ENCODE measurements around the gene HAGH. TPM values are rescaled to one million over a fixed set of nuclear protein-coding genes. Genes with fewer than 3 reads are reported as not detected.

Gene HAGH
- polyA plus RNA-seq, 1 donor from 2014 or later, result 163 TPM

- Histone ChIP-seq H3K27me3 (ENCODE audit: insufficient read depth, low read depth, low read length) (no peaks in the 10 kb centered on the region), H3K9ac (ENCODE audit: low read length) (no peak overlapping the region), H3K9me3 (ENCODE audit: low read length) (no peaks in the 10 kb centered on the region), H4K20me1 (ENCODE audit: insufficient read depth) (no peaks in the 10 kb centered on the region), H3F3A (ENCODE audit: insufficient read depth, low read length, poor library complexity, severe bottlenecking) (no peaks in the 10 kb centered on the region), H3K27ac (ENCODE audit: low read length) (no peak overlapping the region), H3K4me3 (ENCODE audit: low read length) (no peak overlapping the region), H3K36me3 (ENCODE audit: insufficient read depth, low read length) (no peaks in the 10 kb centered on the region), H3K4me2 (ENCODE audit: low read length) (no peak overlapping the region), H3K9me2 (ENCODE audit: insufficient read depth, low read length) (no peaks in the 10 kb centered on the region), H2AFZ (ENCODE audit: low read depth, low read length) (no peak overlapping the region), H3K79me2 (replicated peaks; ENCODE audit: insufficient read depth, low read length) (no peaks in the 10 kb centered on the region)
- TF ChIP-seq REST (IDR thresholded peaks at IDR 0.05; ENCODE audit: borderline replicate concordance) (no peak), RAD21 (conservative IDR thresholded peaks at IDR 0.05) (no peak)
These were observed 60.8 kb downstream of the HAGH start for GRCh38 chr16:1765826-1766225.

GRCh38 chr16:1764971-1765370, 61.7 kb downstream of the HAGH start:
- no peak for TF ChIP-seq CTCF (IDR thresholded peaks at IDR 0.05; ENCODE audit: poor library complexity, severe bottlenecking)
- no peak for TF ChIP-seq TAF1 (IDR thresholded peaks at IDR 0.05; ENCODE audit: low read depth)
- TF ChIP-seq EZH2 (IDR thresholded peaks at IDR 0.05; ENCODE audit: borderline replicate concordance, insufficient read depth, low read length, poor library complexity, severe bottlenecking), result no peak
- no peak for TF ChIP-seq EP300 (conservative IDR thresholded peaks at IDR 0.05; ENCODE audit: poor library complexity, severe bottlenecking)
- TF ChIP-seq RAD21 (conservative IDR thresholded peaks at IDR 0.05), result no peak
- TF ChIP-seq POLR2AphosphoS5 (IDR thresholded peaks at IDR 0.05), result no peak
- no peak for TF ChIP-seq SMC3 (conservative IDR thresholded peaks at IDR 0.05; ENCODE audit: poor library complexity)
- no peak for TF ChIP-seq REST (IDR thresholded peaks at IDR 0.05; ENCODE audit: borderline replicate concordance)
- no peak for TF ChIP-seq MXI1 (conservative IDR thresholded peaks at IDR 0.05; ENCODE audit: poor library complexity, severe bottlenecking)
- Histone ChIP-seq H3K79me2 (replicated peaks; ENCODE audit: insufficient read depth, low read length) (no peaks in the 10 kb centered on the region), H3K36me3 (ENCODE audit: insufficient read depth, low read length) (no peaks in the 10 kb centered on the region)

More at GRCh38 chr16:1764971-1765370, 61.7 kb downstream of the HAGH start:
- Histone ChIP-seq H3K9ac (ENCODE audit: low read length) (no peak overlapping the region), H3K9me3 (ENCODE audit: low read length) (no peaks in the 10 kb centered on the region), H2AFZ (ENCODE audit: low read depth, low read length) (no peak overlapping the region), H3K27ac (ENCODE audit: low read length) (no peak overlapping the region), H3K4me2 (ENCODE audit: low read length) (no peak overlapping the region), H4K20me1 (ENCODE audit: insufficient read depth) (no peaks in the 10 kb centered on the region), H3K4me3 (ENCODE audit: low read length) (no peak overlapping the region), H3K9me2 (ENCODE audit: insufficient read depth, low read length) (no peaks in the 10 kb centered on the region), H3K27me3 (ENCODE audit: insufficient read depth, low read depth, low read length) (no peaks in the 10 kb centered on the region), H3F3A (ENCODE audit: insufficient read depth, low read length, poor library complexity, severe bottlenecking) (no peaks in the 10 kb centered on the region)

All from neural cell (in vitro differentiated cells).